GM10847 (cell line): ENCODE measurements around the gene PRKCI.

Experiments
- POLR2A ChIP-seq: IDR thresholded peaks from 2 replicates; pipeline ENCODE4 v1.6.1; 2011; ENCODE audit not compliant: insufficient read length; ENCODE audit errors: extremely low read depth

Gene PRKCI

DNA sequence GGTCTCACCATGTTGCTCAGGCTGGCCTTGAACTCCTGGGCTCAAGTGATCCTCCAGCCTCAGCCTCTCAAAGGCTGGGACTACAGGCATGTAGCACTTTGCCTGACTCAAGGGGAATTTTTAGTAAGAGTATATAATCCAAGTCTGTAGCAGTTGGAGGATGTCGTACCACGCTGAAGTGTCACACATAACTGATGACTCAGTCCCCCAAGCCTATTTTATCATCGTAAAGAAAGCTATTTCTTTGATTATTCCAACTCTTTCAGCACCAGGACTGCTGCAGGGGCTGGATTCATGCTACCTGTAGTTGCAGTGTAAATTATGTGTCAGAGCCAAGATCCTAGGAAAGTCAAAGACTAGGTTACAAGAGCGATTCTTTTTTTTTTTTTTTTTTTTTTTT, 1.4 kb upstream of the PRKCI start:
- TF ChIP-seq POLR2A: no peak

DNA sequence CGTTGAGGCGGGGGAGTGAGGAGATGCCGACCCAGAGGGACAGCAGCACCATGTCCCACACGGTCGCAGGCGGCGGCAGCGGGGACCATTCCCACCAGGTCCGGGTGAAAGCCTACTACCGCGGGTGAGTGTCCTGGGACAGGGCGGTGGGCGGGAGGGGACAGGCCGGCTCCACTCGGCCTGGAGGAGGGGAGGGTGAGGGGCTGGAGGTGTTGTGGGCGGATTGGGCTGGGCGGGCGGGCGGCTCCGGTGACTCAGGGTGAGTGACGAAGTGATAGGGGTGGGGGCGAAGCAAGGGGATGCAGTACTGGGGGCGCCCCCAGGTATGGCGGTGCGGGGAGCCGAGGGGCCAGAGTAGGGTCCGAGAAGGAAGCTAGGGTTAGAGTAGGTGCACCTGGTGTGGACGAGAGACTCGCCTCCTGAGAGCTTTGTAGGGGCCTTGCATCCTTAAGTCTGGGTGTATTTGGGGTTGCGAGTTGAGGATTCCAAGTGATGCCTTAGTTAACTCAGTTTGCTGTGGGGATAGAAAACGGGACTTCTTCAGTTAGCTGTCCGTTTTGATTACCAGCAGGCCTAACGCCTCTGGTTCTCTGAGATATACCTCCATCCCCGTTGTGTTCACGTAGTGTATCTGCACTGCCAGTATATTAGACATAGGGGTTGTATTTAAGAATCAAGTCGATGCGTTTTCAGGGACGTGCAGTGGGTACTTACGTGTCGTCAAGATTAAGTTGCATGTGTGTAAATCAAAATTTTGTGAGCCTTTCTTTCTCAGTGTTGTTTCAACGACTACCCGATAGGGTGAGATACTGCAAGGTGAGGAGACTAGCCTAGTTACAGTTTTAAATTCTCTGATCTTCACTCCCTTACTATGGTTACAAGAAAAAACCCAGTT, 670 bp downstream of the PRKCI start:
- TF ChIP-seq POLR2A: no peak

DNA sequence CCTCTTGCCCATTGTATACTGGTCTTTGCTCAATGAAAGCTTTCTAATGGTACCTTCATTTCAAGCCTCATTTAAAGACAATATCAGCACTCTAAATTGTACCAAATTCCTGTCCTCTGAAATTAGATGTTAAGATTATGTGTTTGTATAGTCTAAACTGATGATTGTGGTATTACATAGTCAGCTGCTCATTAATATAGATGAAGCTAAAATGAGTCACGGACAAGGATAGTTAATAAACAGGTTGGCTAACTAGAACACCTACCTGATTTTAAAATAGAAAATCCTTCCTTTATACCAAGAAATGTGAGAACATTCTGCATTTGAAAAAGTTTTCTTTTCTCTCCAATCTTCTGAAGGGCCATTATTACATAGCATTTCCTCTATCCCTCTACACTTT, 2.9 kb downstream of the PRKCI start:
- TF ChIP-seq POLR2A: no peak

DNA sequence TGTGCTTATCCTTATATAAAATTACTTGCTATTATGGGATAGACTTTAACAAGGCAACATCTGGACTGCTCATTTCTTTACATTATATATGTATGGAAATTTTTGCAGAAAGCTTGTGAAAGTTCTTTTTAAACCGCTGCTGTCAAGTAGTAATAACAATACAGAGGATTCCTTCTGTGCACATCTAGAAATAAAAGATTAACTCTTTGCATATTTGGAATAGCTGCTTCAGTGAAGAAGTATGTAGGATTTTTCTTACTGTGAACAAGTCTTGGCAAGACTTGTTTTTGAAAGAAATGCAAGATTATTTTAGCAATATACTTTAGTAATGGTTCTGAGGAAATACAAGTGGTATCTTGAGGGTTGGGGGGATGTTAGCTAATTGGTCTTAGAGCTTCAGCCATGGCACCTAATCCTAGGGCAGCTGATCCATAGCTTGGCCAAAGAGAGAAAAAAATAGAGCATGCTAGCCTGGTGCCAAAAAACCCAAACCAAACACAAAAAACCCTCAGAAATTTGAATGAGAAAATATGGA, 4.3 kb downstream of the PRKCI start:
- no peak for TF ChIP-seq POLR2A

DNA sequence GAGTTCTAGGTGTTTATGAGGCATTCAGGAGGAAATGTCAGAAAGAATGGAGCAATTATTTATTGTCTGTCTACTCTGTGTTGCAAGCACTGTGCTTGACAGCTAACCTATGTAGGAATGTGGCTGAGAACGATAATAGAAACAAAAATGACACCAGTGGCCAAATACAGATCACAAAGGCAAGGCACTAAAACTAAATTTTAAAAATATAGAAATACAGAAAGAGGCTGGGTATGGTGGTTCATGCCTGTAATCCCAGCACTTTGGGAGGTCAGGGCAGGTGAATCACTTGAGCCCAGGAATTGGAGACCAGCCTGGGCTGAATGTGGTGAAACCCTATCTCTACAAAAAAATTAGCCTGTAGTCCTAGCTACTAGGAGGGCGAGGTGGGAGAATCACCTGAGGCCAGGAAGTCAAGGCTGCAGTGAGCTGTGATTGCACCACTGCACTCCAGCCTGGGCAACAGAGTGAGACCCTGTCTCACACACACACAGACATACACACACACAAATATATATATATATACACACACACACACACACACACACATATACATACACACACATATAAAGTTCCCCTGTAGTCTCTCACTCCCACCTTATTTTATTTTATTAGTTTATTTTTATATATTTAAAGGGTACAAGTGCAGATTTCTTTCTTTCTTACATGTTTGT, 6.0 kb downstream of the PRKCI start:
- TF ChIP-seq POLR2A: no peak

DNA sequence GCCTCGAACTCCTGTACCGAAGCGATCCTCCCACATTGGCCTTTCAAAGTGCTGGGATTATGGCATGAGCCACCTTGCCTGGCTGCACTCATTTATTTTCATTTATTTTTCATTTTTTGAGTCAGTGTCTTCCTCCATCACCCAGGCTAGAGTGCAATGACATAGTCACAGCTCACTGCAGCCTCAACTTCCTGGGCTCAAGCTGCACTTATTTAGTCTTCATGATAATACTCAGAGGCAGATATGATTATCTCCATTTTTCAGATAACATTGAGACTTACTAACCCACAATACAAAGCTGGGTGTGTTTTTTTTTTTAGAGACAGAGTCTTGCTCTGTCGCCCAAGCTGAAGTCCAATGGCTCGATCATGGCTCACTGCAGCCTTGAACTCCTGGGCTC, 10.0 kb downstream of the PRKCI start:
- no peak for TF ChIP-seq POLR2A

DNA sequence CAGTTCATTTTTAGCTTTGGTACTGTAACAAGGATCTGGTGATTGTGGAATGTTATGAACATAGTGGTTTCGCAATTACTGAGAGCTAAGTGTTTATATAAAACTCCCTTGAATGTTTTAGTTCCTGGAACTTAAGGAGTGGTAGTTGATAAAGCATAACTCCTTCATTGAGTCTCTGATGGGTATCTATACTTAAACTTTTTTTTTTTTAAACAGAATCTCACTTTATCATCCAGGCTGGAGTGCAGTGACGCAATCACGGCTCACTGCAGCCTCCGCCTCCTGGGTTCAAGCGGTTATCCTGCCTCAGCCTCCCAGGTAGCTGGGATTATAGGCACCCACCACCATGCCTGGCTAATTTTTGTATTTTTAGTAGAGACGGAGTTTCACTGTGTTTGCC, 11.3 kb downstream of the PRKCI start:
- TF ChIP-seq POLR2A: no peak

DNA sequence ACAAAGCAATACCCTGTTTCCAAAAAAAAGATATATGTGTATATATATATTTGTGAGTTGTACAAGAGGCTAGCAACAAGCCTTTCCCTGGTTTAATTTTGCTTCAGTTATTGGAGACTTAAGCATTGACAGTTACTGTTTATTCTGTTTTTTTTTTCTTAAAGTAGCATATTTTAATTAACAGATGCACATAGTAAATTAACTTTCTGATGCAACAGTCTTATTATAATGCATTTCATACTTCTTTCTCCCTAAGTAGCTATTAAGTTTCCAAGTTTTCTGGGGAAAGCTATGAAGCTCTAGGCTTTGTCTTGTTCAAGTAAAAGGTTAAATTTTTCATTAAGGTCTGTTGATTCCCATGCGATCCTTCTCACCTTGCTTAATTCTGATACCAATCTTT, 17.9 kb downstream of the PRKCI start:
- TF ChIP-seq POLR2A: no peak

DNA sequence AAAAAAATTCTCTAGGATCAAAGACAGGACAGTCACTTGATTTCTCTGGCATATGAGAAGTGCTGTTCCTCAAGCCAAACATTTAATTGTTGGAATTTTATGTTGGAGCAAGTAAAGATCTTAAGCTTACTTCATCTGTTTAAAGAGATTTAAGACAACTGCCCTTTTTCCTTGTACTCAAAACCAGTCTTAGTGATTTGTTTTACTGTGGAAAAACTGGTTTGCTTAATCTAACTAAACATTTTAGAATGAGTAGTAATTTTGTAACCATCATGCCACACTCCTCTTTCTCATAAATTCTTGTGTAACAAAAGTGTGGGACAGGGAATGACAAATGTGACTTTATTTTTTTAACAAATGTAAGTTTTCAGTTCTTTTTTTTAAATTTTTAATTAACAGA, 18.4 kb downstream of the PRKCI start:
- TF ChIP-seq POLR2A: no peak

DNA sequence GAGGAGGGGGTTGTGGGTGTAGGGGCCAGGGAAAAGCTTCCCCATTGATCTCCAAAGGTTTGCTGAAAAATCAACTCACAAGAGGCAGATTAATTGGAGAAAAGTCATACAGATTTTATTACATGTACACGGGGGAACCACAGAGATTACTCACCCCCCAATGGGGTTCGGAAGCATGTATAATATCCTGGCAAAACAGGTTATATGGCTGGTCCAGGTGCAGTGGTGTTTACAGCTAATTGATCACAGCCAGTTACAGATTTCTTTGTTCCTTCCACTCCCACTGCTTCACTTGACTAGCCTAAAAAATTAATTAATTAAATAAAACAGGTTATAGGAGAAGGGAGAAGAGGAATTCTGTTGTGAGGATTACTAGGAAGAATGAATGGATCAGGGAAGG, 22.4 kb downstream of the PRKCI start:
- TF ChIP-seq POLR2A: no peak

DNA sequence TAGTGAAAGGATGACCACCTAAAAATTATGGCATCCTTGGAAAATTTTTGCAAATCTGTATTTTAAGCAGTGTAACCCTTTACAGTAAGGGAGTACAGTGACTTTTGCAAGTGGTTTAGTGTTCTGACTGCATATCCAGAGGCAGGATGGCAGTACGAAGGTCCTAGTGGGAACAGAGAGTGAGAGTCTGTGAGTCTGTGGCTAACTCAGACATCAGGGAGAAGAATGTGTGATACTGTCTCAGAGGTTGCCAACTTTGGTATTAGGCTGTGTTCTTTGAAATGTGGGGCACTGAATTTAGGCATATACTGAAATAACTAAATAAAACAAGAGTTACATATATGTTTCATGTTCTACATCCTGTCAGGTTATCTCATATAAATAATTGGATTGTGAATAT, 25.7 kb downstream of the PRKCI start:
- no peak for TF ChIP-seq POLR2A

DNA sequence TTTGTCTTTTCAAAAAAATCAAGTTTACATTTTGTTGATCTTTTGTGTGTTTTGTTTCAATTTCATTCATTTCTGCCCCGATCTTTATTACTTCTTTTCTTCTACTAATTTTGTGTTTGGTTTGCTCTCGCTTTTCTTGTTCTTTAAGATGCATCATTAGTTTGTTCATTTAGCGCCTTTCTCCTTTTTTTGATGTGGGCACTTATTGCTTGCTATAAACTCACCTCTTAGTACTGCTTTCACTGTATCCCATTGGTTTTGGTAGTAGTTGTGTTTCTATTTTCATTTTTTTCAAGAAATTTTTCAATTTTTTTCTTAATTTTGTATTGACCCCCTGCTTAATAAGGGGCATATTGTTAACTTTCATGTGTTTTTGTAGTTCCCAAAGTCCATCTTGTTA, 34.4 kb downstream of the PRKCI start:
- no peak for TF ChIP-seq POLR2A

DNA sequence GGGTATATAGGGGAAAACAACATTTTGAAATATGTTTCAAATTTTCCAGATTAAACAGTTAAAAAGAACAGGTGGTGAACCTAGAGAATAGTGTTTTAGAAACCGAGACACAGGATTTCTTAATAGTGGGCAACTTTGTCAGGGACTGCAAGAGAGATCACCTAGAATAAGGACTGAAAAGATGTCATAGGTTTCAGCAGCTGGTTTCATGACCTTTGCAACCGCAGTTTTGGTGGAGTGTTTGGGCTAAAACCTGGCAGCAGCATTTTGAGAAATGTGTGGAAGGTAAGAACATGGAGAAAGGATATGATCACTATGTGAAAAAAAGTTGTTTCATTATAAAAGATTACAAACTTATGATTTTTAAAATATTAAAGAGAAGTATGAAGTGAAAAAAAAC, 34.9 kb downstream of the PRKCI start:
- TF ChIP-seq POLR2A: no peak

DNA sequence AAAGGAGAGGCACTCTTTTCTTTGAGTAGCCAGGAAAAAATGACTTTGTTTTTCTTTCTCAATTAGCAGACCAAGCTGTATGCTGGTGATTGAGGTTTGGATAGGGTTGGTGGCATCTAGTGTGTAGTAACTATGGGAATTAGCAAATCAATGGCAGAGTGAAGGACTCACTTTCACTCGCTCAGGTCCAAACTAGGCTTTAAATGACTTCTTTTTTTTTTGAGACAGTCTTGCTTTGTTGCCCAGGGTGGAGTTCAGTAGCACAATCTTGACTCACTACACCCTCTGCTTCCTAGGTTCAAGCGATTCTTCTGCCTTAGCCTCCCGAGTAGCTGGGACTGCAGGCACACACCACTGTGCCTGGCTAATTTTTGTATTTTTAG, 35.9 kb downstream of the PRKCI start:
- TF ChIP-seq POLR2A: no peak

DNA sequence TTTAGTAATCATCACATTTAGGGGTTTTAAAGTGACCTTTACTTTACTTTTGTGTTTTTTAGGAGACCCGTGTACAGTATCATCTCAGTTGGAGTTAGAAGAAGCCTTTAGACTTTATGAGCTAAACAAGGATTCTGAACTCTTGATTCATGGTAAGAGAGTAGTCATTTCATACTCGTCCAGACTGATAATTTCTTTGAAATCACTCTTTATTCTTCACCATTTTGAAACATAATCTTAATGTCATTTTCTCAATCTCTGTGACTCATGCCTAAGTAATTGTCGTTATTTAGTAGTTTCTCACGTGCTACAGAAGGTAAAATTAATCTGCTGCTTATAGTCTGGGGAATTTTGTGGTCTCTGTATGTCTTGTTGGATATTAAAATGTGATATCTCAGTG, 37.7 kb downstream of the PRKCI start:
- TF ChIP-seq POLR2A: no peak

DNA sequence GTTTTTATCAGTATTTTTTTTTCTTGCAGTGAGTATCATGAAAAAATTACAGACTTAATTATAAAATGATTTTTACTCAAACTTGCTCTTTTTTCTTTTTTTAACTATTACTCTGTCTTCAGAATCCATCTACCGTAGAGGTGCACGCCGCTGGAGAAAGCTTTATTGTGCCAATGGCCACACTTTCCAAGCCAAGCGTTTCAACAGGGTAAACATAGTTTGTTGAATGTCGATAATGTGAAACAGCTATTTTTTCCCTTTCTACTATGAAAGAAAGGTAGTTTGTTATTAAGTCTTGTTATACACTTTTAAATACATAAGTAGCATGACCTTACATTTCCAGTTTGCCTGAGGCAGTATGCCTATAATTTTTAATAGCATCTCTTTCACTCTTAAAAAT, 45.6 kb downstream of the PRKCI start:
- no peak for TF ChIP-seq POLR2A
